Superior temporal gyrus (tissue), 1 donor: ENCODE results near the gene ADH7.
"Not testable (repeated sequence)": the region's sequence is repeated elsewhere in the genome, so short reads cannot be mapped to it uniquely, and the experiment has no call there.

Experiments
- DNase-seq: peaks from one replicate; pipeline ENCODE4 v3.0.0-alpha.2; 2016; ENCODE audit errors: extremely low spot score

Gene ADH7

DNA sequence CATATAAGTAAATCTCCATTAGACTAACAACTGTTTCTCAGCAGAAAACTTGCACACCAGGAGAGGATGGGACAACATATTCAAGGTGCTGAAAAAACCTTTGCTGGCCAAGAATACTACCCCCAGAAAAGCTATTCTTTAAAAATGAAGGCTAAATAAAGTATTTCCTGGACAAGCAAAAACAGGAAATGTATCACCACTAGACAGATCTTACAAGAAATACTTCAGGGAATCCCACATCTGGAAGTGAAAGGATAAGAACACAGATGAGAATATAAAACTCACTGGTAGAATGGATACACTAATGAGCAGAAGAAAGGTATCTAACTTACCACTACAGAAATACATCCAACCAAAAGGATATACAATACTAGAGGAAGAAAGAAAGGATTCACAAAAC is 55.6 kb downstream of the ADH7 start:
- no peak for DNase-seq

DNA sequence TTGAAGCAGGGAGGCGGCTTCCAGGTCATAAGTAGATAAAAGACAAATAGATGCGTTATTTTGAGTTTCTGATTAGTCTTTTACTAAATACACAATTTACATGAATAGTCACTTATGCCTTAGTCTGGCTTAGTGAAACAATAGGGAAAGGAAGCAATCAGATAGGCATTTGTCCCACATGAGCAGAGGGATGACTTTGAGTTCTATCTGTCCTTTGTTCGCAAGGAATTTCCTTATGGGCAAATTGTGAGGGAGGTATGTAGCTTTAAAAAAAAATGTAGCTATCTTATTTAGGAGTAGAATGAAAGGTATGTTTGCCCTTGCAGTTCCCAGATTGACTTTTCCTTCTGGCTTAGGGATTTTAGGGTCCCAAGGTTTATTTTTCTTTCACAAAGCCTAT is 56.3 kb downstream of the ADH7 start:
- no peak for DNase-seq

DNA sequence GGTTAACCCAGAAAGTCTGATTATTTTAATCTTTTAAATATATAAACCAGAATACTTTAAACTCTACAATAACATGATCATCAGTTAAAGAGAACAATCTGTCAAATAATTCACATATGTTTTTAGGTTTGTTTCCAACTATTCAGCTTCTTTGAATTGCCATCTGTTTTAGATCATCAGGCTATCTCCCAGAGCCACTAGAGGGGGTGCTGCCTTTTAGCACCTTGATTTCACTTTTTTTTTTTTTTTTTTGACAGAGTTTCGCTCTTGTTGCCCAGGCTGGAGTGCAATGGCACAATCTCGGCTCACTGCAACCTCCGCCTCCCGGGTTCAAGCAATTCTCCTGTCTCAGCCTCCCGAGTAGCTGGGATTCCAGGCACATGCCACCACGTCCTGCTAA is 57.8 kb downstream of the ADH7 start:
- not testable (repeated sequence) for DNase-seq

DNA sequence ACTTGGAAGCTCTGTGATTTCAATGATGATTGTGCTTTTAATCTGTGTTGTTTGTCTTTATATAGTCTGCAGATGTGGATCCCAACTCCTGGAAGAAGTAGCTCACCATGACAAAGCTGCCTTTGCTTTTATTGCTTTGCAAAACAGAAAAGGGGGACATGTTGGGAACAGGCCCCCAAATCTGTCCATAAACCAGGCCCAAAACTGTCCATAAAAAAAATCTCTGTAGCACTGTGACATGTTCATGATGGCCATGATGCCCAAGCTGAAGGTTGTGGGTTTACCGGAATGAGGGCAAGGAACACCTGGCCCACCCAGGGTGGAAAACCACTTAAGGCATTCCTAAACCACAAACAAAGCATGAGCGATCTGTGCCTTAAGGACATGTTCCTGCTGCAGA is 62.7 kb downstream of the ADH7 start:
- DNase-seq: not testable (repeated sequence)

DNA sequence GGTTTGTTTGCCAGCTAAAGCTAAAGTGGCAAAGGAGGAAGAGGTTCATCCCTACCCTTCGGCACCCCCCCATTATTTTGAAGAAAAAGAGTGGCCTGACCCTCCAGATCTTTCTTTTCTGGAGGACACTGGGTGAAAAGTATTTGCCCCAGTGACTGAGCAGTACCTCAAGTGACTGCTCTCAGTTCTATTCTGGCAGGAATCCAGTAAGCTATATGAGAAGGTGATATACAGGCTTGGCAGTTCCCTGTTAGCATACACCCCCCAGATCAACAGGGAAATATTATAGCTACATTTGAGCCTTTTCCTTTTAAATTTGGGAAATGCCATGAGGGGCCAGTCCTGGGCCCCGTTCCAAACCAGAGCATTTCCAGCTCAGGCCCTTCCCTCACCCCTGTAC is 67.3 kb downstream of the ADH7 start:
- not testable (repeated sequence) for DNase-seq

DNA sequence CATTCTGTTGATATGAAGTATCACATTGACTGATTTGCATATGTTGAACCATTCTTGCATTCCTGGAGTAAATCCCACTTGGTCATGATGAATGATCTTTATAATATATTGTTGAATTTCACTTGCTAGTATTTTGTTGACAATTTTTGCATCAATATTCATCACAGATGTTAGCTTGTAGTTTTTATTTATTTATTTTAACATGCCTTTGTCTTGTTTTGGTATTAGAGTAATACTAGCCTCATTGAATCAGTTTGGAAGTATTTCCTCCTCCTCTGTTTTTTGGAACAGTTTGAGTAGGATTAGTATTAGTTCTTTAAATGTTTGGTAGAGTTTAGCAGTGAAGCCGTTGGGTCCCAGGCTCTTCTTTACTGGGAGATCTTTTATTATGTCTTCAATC is 68.7 kb downstream of the ADH7 start:
- no peak for DNase-seq

DNA sequence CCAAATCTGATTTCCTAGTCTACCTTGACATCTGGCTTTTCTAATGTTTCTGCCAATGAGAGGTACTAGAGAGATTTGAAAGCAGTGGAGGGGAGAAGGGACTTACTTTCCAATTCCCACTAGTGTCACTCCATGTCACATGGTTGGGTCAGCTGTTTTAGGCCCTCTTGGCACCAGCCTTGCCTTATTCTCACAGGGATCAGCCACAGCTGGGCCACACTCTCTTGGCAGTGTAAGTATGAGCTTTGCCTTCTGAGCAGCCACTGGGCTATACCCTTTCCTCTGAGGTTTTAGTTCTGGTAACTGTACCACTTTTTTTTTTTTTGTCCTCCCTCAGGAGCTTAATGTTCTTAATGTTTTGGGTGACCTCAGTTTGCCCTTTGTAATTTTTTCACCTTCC is 72.4 kb downstream of the ADH7 start:
- DNase-seq: no peak
